ENCODE data around the gene SIGLEC1. TPM values are rescaled to one million over a fixed set of nuclear protein-coding genes. Genes with fewer than 3 reads are reported as not detected.

Gene SIGLEC1
- total RNA-seq, 1 experiment from 2014 or later: 0.17 TPM

DNA sequence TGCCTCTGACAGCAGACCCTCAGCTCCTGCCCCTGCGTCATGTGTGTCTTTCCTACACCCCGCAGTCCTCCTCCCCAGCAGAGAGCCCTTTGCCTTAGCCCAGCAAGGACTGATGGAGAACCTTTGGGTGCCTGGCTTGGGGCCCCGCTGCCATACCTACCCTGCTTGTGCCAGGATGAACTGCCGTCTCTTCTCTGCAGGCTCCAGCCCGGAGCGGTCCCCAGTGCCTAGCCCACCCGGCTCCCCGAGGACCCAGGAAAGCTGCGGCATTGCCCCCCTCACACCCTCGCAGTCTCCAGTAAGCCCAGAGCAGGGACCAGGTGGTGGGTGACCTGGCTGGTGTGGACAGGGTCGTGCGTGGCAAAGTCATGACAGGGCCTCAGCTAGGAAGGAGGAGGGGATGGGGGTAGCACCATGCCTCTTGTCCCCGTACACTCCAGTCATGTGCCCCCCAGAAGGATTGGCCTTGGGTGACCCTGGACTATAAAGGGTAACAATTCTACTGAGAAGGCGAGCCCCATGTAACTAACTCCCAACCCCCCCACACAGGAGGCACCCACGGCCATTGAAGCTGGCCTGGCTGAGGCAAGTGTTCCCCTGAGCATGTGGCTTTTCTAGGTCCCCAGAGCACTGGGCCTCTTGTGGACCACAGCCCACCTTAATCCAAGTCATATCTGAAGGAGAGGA lies 28.4 kb upstream of the SIGLEC1 start:
- no peaks in the 10 kb centered on the region for H3K27me3 ChIP-seq (ENCODE audit: insufficient read depth, low read length)
- ATAC-seq (no peak), DNase-seq (ENCODE audit: low read depth, low spot score) (no peak)
- no peak overlapping the region for H3K4me2 ChIP-seq (ENCODE audit: low read length)
- H2AFZ ChIP-seq (ENCODE audit: low read depth, low read length, poor library complexity, severe bottlenecking): no peak overlapping the region
- H3K79me2 ChIP-seq (ENCODE audit: insufficient read depth, low read length): no peaks in the 10 kb centered on the region
- TF ChIP-seq EZH2phosphoT487 (IDR thresholded peaks at IDR 0.05; ENCODE audit: borderline replicate concordance): no peak
- no peak for TF ChIP-seq TCF7L2 (IDR thresholded peaks at IDR 0.05; ENCODE audit: borderline replicate concordance, extremely low read depth, insufficient read depth, insufficient read length)
- no peak for TF ChIP-seq JUND (IDR thresholded peaks at IDR 0.05)
- no peak for TF ChIP-seq ELF1 (IDR thresholded peaks at IDR 0.05; ENCODE audit: borderline replicate concordance, low read depth)
- TF ChIP-seq, protein P1, sequence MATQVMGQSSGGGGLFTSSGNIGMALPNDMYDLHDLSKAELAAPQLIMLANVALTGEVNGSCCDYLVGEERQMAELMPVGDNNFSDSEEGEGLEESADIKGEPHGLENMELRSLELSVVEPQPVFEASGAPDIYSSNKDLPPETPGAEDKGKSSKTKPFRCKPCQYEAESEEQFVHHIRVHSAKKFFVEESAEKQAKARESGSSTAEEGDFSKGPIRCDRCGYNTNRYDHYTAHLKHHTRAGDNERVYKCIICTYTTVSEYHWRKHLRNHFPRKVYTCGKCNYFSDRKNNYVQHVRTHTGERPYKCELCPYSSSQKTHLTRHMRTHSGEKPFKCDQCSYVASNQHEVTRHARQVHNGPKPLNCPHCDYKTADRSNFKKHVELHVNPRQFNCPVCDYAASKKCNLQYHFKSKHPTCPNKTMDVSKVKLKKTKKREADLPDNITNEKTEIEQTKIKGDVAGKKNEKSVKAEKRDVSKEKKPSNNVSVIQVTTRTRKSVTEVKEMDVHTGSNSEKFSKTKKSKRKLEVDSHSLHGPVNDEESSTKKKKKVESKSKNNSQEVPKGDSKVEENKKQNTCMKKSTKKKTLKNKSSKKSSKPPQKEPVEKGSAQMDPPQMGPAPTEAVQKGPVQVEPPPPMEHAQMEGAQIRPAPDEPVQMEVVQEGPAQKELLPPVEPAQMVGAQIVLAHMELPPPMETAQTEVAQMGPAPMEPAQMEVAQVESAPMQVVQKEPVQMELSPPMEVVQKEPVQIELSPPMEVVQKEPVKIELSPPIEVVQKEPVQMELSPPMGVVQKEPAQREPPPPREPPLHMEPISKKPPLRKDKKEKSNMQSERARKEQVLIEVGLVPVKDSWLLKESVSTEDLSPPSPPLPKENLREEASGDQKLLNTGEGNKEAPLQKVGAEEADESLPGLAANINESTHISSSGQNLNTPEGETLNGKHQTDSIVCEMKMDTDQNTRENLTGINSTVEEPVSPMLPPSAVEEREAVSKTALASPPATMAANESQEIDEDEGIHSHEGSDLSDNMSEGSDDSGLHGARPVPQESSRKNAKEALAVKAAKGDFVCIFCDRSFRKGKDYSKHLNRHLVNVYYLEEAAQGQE (IDR thresholded peaks at IDR 0.05; ENCODE audit: low read depth): no peak
- TF ChIP-seq, protein P2, sequence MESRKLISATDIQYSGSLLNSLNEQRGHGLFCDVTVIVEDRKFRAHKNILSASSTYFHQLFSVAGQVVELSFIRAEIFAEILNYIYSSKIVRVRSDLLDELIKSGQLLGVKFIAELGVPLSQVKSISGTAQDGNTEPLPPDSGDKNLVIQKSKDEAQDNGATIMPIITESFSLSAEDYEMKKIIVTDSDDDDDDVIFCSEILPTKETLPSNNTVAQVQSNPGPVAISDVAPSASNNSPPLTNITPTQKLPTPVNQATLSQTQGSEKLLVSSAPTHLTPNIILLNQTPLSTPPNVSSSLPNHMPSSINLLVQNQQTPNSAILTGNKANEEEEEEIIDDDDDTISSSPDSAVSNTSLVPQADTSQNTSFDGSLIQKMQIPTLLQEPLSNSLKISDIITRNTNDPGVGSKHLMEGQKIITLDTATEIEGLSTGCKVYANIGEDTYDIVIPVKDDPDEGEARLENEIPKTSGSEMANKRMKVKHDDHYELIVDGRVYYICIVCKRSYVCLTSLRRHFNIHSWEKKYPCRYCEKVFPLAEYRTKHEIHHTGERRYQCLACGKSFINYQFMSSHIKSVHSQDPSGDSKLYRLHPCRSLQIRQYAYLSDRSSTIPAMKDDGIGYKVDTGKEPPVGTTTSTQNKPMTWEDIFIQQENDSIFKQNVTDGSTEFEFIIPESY (IDR thresholded peaks at IDR 0.05; ENCODE audit: extremely low read depth, insufficient replicate concordance, low read length): no peak
- TF ChIP-seq, protein P3, sequence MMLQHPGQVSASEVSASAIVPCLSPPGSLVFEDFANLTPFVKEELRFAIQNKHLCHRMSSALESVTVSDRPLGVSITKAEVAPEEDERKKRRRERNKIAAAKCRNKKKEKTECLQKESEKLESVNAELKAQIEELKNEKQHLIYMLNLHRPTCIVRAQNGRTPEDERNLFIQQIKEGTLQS (IDR thresholded peaks at IDR 0.05): no peak
- TF ChIP-seq CBX3 (IDR thresholded peaks at IDR 0.05; ENCODE audit: low read depth): no peak
- no peak for TF ChIP-seq ZNF274 (IDR thresholded peaks at IDR 0.05; ENCODE audit: low read depth, low read length)
- intact Hi-C loops (cut with micrococcal nuclease): no loop called here
- no peak overlapping the region for H3K27ac ChIP-seq (ENCODE audit: low read depth, low read length)
- peaks cover 9 to 18% of the 10 kb centered on the region in 2 experiments for H3K4me1 ChIP-seq (ENCODE audit: control insufficient read depth in 1 of 2, insufficient read depth in 2 of 2, low read length in 2 of 2)
- H3K9me2 ChIP-seq (ENCODE audit: insufficient read depth): no peaks in the 10 kb centered on the region
- ChIA-PET CTCF (interaction anchor here (0.9 kb wide), 1 partner anchor 30 kb away, joined by 4 read pairs; no protein-coding TSS in a partner anchor), POLR2A (interaction anchor here (0.6 kb wide), 1 partner anchor 573 kb away, joined by 3 read pairs; no protein-coding TSS in a partner anchor), RAD21 (ENCODE audit: low non-redundant PET in 1 of 2, low total read pairs in 2 of 2, uncharacterized antibody in 2 of 2, unreplicated experiment in 2 of 2) (no interaction called here)
- H3K9me3 ChIP-seq (ENCODE audit: control insufficient read depth in 1 of 2, insufficient read depth in 1 of 2, low read depth in 1 of 2, low read length in 2 of 2): no peaks in the 10 kb centered on the region
- H3K9ac ChIP-seq (ENCODE audit: low read length): no peak overlapping the region
- H3K4me3 ChIP-seq (replicated peaks in 1 of 2; ENCODE audit: low read depth in 1 of 2, low read length in 2 of 2): no peak overlapping the region
- no TSS peak for BruUV-seq (replicated peaks)
- H3K36me3 ChIP-seq (ENCODE audit: control insufficient read depth in 1 of 2, insufficient read depth in 2 of 2, low read length in 2 of 2): no peaks in the 10 kb centered on the region
- no peaks in the 10 kb centered on the region for H4K20me1 ChIP-seq (ENCODE audit: insufficient read depth)
